ENCODE data around the gene APOC3.

APOC3 gene

DNA sequence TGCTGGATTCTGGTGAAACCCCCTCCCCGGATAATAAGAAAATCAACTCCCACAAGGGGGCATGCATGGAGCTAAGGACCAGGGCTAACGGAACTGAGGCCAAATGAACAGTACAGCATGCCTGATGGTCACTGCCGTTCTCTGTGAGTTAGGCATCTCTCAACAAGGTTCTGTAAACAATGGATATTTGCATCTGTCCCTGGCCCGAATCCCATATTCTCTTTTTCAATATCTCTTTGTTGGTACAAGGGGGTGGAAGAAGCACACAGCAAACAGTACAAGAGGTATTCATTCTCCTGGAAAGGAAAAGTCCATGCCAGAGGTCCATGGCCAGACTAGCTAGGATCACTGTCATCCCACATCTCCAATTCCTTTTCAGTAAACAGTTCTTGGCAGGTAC lies 39.9 kb downstream of the APOC3 start:
- Histone ChIP-seq H3K36me3 (peaks cover 67% of the 10 kb centered on the region), H3K27ac (no peak overlapping the region), H3K4me3 (ENCODE audit: low read depth, low read length) (no peak overlapping the region), H3K27me3 (ENCODE audit: insufficient read depth, low read depth, severe bottlenecking) (no peaks in the 10 kb centered on the region), H3K9me3 (ENCODE audit: severe bottlenecking) (no peaks in the 10 kb centered on the region)
- TF ChIP-seq, protein P1, sequence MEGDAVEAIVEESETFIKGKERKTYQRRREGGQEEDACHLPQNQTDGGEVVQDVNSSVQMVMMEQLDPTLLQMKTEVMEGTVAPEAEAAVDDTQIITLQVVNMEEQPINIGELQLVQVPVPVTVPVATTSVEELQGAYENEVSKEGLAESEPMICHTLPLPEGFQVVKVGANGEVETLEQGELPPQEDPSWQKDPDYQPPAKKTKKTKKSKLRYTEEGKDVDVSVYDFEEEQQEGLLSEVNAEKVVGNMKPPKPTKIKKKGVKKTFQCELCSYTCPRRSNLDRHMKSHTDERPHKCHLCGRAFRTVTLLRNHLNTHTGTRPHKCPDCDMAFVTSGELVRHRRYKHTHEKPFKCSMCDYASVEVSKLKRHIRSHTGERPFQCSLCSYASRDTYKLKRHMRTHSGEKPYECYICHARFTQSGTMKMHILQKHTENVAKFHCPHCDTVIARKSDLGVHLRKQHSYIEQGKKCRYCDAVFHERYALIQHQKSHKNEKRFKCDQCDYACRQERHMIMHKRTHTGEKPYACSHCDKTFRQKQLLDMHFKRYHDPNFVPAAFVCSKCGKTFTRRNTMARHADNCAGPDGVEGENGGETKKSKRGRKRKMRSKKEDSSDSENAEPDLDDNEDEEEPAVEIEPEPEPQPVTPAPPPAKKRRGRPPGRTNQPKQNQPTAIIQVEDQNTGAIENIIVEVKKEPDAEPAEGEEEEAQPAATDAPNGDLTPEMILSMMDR (IDR thresholded peaks at IDR 0.05; ENCODE audit: low read depth, low read length), result no peak
- no peak for DNase-seq

DNA sequence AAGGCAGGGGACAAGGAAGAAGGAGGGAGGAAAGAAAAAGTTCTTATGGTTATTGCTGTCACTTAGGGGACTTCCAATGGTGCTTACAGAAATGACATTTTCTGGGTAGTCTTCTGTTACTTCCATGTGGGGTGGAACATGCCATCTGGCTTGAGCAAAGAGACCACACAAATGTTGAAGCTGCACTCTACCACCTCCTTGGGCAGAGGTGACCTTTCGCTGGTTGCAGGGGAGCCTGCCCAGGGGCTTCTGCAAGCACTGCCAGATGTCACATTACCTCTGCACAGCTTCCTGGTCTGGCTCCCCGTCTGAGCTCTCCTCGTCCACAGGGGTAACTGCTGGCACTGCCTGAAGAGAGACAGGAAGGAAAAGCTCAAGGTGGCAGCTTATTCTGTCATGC lies 40.3 kb downstream of the APOC3 start:
- Histone ChIP-seq H3K36me3 (peaks cover 68% of the 10 kb centered on the region), H3K27ac (no peak overlapping the region)
- DNase-seq, result no peak

DNA sequence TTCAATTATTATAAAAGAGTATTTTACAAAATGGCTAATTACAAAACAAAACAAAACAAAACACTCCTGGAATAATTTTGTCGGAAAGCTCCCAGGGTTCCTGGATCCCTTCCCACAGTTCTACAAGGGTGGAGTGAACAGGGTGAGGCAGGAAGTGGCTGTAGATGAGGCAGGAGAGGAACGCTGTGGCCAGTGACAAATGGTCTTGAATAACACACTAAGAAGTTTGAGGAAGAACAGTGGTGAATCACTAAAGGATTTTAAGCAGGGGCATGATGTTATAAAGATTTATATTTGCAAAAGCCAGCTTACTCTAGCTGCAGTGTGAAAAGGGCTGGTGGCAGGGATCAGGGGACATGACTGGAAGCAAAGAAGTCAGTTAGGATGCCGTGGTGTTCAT lies 41.5 kb downstream of the APOC3 start:
- TF ChIP-seq, protein P1 (IDR thresholded peaks at IDR 0.05; ENCODE audit: low read depth, low read length), result no peak
- Histone ChIP-seq H3K36me3 (peaks cover 72% of the 10 kb centered on the region), H3K9me3 (ENCODE audit: severe bottlenecking) (no peaks in the 10 kb centered on the region), H3K27me3 (ENCODE audit: insufficient read depth, low read depth, severe bottlenecking) (no peaks in the 10 kb centered on the region), H3K4me3 (ENCODE audit: low read depth, low read length) (no peak overlapping the region), H3K27ac (no peak overlapping the region)
- no peak for DNase-seq

More for the DNA sequence above, 40.3 kb downstream of the APOC3 start:
- no peak overlapping the region for H3K4me3 ChIP-seq (ENCODE audit: low read depth, low read length)
- TF ChIP-seq, protein P1 (IDR thresholded peaks at IDR 0.05; ENCODE audit: low read depth, low read length), result no peak
- H3K27me3 ChIP-seq (ENCODE audit: insufficient read depth, low read depth, severe bottlenecking), result no peaks in the 10 kb centered on the region
- no peaks in the 10 kb centered on the region for H3K9me3 ChIP-seq (ENCODE audit: severe bottlenecking)

DNA sequence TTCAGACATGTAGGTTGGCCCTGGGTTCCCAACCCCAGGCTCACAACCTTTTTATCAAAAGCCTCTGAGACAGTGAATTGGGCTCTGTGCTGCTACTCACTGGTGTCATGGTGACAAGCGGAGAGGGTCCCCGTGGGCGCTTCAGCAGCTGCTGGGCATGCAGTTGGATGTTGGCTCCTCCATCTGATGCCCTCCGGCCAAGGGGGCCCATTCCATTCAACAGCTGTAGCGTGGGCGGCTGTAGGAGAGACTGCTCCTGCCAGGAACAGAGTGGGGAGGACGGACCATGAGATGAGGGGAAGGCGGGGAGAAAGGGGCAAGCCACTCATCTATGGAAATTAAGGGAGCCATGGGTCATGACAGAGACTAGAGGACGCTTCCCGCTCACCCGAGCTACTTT lies 43.7 kb downstream of the APOC3 start:
- no peak for DNase-seq
- no peak overlapping the region for H3K4me3 ChIP-seq (ENCODE audit: low read depth, low read length)
- H3K27me3 ChIP-seq (ENCODE audit: insufficient read depth, low read depth, severe bottlenecking), result no peaks in the 10 kb centered on the region
- no peaks in the 10 kb centered on the region for H3K9me3 ChIP-seq (ENCODE audit: severe bottlenecking)
- TF ChIP-seq, protein P1 (IDR thresholded peaks at IDR 0.05; ENCODE audit: low read depth, low read length), result no peak
- H3K36me3 ChIP-seq, result peaks cover 53% of the 10 kb centered on the region
- no peak overlapping the region for H3K27ac ChIP-seq

DNA sequence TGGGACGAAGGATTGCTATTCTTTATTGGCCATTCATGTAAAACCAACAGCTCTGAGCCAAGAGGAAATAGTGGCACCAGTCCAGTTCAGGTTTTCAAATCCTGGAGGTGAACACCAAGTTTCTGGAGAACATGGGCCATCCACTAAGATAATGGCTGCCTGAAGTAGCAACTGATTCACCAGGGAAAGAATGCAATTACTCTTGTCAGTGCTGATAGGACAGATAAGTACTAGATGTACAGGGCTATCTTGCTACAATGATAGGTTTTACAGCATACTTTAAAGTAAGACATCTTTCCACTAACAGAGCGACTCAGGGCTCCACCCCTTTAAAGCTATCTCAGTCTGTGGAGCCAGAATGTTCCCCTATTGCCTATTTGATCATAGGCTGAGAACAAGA lies 44.5 kb downstream of the APOC3 start:
- H3K9me3 ChIP-seq (ENCODE audit: severe bottlenecking), result no peaks in the 10 kb centered on the region
- H3K36me3 ChIP-seq, result peaks cover 48% of the 10 kb centered on the region
- no peaks in the 10 kb centered on the region for H3K27me3 ChIP-seq (ENCODE audit: insufficient read depth, low read depth, severe bottlenecking)
- H3K4me3 ChIP-seq (ENCODE audit: low read depth, low read length), result no peak overlapping the region
- TF ChIP-seq, protein P1 (IDR thresholded peaks at IDR 0.05; ENCODE audit: low read depth, low read length), result no peak
- no peak for DNase-seq
- no peak overlapping the region for H3K27ac ChIP-seq

DNA sequence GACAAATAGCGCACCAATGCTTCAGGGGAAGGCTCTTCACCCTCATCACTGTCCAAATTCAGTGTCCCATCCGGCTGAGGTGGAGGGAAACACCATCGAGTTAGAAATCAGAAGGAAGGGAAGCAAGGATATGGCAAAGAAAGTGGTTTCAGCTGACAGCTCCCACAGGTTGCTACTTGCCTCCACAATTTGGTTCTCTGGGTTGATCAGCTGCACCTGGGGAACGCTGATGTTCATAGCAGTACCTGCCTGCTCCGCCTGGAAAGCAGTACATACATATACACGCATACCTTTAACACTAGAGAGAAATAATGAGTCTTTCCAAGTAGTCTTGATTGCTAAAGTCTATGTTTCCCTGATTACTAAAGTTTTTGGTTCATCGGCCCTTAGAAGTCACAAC lies 45.5 kb downstream of the APOC3 start:
- DNase-seq, result no peak
- TF ChIP-seq, protein P1 (IDR thresholded peaks at IDR 0.05; ENCODE audit: low read depth, low read length), result no peak
- Histone ChIP-seq H3K27ac (no peak overlapping the region), H3K27me3 (ENCODE audit: insufficient read depth, low read depth, severe bottlenecking) (no peaks in the 10 kb centered on the region), H3K9me3 (ENCODE audit: severe bottlenecking) (no peaks in the 10 kb centered on the region), H3K36me3 (peaks cover 40% of the 10 kb centered on the region), H3K4me3 (ENCODE audit: low read depth, low read length) (no peak overlapping the region)

All from WERI-Rb-1 (cell line).